HG02588 (cell line): Measurements from ENCODE around the gene AUTS2.

Source experiments
- ATAC-seq: cut with Tn5 transposase; IDR thresholded peaks from one replicate; pipeline ENCODE4 v1.9.1; 2021; ENCODE audit warnings: mild to moderate bottlenecking, moderate library complexity; ENCODE audit not compliant: unreplicated experiment

The AUTS2 gene

GRCh38 chr7:69622960-69623359, 24.7 kb downstream of the AUTS2 start:
- ATAC-seq: no peak

GRCh38 chr7:69624435-69625230, 26.4 kb downstream of the AUTS2 start:
- ATAC-seq: no peak

GRCh38 chr7:69625238-69625637, 27.0 kb downstream of the AUTS2 start:
- ATAC-seq: no peak

DNA sequence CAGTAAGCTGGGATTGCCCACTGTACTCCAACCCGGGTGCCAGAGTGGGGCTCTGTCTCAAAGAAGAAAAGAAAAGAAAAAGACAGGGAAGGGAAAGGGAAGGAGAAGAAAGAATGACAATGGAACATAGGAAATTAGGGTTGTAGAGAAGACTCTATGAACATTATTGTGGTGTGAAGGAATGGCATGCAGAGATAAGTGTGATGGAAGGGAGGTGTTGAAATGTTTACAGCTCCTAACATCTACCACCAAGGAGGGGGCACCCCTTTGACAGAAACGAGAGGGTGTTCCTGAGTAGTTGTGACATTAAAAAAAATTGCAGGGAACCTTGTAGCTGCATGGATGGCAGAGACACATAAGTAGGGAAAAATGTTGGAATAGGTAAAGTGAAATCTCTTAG, 27.5 kb downstream of the AUTS2 start:
- no peak for ATAC-seq

DNA sequence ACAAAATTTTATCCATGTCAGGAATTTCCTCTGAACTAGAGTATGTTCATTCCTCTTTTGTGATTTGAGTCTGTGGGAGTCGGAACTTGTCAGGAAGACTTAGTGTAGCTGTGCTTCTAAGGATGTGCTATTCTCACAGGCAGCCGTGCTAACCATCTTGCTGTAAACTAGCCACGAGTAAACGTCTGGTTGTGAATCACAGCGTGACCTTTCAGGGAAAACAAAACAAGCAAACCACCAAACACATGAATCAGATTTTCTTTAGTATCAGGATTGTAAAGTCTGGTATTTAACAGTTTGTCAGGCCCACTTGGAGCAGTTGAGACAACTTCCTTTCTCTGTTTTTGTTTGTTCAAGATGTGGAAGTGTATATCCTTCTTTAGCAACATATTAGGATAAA, 32.0 kb downstream of the AUTS2 start:
- ATAC-seq: no peak

DNA sequence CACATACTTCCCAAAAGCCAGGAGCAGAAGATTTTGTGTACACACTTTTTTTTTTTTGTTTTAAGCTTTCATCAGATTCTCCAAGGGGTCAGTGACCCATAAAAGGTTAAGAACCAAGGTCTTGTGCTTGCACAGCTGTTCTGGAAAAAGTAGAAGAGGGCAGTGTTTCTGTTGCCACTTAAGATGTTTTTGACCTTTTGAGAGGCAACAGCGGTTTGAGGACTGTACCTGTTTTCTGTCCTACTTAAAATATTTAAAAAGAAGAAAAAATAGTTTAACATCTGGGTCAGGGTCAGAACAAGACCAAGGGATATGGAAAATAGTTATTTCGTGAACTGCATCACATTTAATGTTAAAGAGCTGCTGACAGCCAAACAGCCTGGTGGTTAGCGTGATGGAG, 32.9 kb downstream of the AUTS2 start:
- ATAC-seq: no peak

DNA sequence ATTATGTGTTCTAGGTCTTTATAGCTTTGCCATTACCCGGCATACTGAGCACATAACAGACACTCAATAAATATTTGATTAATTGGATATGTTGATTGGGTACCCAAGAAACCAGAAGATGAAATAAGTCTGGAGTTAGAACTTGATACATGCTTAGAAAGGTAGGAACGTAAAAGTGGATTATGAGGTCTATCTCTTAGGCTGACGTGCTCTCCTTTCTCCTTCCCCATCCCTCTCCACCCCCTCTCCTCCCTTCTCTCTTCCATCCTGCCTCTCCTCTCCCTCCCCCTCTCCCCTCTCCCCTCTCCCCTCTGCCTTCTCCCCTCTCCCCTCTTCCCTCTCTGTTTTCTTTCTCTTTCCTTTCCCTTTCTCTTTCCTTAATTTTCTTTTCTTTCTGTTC, 34.0 kb downstream of the AUTS2 start:
- ATAC-seq: no peak

DNA sequence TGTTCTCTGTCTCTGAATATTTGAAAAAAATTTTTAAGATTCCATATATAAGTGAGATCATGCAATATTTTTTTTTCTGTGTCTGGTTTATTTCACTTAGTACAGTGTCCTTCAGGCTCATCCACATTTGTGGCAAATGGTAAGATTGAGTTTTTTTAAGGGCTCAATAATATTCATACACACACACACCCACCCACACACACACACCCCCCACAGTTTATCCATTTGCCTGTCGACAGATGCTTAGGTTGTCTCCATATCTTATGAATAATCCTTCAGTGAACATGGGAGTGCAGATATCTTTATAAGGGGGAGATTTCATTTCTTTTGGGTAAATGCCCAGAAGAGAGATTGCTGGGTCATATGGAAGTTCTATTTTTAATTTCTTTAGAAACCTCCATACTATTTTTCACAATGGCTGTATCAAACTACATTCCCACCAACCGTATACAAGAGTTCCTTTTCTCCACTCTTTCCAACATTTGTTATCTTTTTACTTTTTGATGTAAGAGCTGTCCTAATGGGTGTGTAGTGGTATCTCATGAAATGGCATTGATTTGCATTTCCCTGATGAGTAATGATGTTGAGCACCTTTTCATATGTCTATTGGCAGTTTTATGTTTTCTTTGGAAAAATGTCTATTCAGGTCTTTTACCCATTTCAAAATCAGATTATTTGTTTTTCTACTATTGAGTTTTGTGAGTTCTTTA, 35.0 kb downstream of the AUTS2 start:
- no peak for ATAC-seq

- no peak for ATAC-seq
These were observed 37.4 kb downstream of the AUTS2 start for GRCh38 chr7:69635555-69636185.

GRCh38 chr7:69638674-69639073, 40.4 kb downstream of the AUTS2 start:
- no peak for ATAC-seq

GRCh38 chr7:69640216-69640615, 41.9 kb downstream of the AUTS2 start:
- ATAC-seq: no peak

DNA sequence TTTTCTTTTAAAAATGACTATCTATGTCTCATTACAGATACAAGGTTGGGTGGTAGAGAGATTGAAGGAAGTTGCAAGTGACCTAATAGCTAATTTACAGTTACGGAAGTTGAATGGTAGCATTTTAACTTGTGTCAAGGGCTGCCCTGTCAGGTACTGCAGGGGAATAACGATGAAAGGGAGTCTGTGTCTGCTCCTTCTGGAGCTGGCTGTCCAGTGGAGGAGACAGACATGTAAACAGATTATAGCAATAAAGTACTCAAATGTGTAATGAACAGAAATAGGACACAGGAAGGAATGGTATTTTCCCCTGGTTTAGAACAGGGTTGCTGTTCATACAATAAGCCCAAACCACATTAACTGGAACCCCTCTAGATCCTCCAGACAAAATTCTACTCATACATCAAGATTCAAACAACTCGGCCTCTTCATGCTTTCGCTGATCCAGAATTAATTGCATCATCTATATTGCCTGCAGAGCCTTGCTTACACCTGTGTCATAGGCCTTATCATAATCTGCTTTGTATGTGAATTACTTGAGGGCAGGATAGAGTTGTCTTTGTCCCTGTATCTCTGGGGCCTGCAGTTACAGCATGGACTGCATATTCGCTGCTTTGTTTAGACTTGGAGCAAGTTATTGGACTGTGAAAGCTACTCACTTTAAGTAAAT, 42.8 kb downstream of the AUTS2 start:
- no peak for ATAC-seq

DNA sequence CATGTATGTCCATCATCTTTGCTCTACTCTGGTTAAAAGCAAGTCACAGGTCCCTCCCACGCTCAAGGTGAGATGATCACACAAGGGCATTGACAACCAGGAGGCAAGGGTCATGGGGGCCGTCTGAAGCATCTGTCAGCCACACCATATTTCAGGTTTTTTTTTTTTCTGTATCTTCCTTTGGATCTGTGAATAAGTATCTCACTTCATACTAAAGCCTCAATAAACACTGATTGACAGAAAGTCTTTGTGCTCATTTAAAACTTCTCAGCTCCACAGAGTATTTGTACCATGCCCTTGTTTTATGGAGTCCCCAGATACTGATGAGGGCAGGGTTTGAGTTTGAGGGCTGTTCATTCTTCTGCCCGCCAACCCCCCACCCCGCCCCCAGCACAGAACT, 45.0 kb downstream of the AUTS2 start:
- ATAC-seq: no peak

DNA sequence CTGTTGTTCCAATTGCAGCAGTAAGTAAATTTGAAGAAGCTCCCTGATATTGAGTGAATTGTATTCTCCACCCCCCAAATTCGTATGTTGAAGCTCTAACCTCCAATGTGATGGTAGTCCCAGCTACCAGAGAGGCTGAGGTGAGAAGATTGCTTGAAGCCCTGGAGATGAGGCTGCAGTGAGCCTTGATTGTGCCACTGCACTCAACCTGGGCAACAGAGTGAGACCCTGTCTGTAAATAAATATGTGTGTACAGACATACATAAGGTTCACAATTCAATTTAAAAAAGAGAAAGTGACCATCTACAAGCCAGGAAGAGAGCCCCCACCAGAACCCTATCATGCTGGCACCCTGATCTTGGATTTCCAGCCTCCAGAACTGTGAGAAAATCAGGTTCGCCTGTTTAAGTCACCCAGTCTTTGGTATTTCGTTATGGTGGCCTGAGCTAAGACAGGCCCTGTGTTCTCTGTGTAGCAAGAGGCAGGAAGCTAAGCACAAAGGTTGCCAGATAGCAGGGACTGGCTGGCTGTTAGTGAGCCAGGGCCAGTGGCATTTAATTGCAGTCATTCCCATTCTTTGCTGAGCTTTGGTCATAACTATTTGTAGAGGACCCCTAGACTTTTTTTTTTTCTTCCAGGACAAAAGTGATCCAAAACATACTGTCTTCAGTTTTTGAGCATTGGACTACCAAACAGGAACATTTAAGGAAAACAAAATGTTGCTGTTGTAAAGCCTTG, 45.6 kb downstream of the AUTS2 start:
- ATAC-seq: no peak

DNA sequence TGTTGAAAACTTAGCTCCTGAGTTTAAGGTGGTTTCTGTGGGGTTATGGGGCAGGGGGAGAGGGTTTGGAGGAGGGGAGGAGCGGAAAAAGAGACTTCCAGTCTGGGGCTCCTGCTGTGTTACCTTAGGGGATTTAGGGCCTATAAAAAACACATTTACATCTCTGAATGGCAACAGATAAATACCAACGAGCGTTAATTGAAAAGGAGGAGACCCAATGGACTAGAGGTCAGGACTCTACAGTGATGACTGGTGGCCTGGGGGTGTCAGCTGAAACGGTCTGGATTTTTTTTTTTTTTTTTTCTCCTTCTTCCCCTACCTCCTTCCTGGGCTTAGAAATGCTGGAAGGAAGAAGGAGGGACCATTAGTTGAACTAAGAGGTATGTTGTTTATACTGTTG, 47.4 kb downstream of the AUTS2 start:
- no peak for ATAC-seq

- peak; percentile 79 for ATAC-seq
These were observed 52.9 kb downstream of the AUTS2 start for GRCh38 chr7:69651101-69651590.

DNA sequence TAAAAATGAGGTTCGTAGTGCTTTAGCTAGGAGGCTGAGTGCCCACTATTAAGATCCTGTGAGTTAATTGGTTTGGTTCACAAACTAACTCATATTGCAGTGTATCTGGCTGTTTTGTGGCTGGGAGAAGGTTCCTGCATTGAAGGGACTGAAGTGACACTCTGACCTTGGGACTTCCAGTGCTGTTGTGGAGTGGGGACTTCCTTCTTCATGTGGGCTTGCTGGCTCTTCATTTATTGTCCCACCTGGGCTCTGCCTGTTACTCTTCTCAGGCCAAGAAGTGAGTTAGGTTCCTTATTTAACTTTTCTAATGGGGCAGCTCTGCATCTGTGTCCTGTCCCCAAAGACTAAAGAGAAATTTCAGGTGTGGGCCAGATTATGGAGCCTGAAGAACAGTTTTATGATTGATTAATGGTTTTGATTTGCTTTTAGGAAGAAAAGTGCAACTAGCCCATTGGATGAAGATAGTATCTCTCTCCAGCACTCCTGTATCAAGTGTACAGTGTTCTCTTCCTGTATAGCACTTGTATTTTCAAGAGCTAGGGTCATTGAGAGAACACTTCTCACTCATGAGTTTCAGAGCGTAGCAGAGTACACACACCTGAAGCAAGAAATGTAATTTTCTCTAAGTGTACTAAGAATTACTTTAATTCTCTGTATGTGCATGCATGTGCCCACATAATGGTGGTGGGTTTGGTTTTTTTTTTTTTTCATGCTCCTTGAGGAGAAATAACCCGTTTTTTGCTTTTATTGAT, 54.8 kb downstream of the AUTS2 start:
- no peak for ATAC-seq

DNA sequence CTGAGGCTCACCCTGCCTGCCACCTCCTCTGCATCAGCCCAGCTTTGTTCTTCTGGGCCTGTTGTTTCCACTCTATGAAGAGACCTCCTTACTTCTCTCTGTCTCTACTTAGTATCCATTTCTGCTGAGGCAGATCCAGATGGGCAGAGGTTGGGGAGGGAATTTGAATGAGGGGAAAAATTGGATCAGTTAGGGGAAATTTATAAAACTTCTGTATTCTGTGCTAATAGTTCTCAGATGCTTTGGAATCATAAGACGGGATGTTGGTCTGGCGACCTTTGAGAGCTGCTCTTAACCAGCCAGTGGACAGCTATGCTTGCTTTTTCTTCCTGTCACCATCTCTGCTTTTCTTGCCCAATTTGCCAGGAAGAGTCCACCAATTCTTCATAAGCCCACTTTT, 55.5 kb downstream of the AUTS2 start:
- no peak for ATAC-seq

DNA sequence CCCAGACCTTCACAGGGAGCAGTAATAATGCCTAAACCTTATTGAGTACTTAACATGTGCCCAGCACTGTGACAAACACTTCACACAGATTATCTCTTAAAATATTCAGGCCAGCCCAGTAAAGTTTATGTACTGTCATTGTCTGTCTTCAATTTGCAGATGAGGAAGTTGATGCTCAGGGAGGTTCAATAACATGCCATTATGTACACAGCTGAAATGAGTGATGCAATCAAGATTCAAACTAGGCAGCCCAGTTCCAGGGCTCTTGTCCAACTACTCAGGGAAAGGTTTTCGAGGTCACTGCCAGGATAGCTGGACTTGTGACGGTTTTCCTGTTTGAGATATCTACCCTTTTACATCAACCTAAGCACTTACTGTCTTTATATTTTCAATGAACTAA, 56.1 kb downstream of the AUTS2 start:
- no peak for ATAC-seq
